Measurements from ENCODE around the gene TLR10. TPM values are rescaled to one million over a fixed set of nuclear protein-coding genes. Genes with fewer than 3 reads are reported as not detected.

Gene TLR10
- polyA plus RNA-seq, 1 of the 3 experiments (the other 2 are of a cell fraction), result not detected

DNA sequence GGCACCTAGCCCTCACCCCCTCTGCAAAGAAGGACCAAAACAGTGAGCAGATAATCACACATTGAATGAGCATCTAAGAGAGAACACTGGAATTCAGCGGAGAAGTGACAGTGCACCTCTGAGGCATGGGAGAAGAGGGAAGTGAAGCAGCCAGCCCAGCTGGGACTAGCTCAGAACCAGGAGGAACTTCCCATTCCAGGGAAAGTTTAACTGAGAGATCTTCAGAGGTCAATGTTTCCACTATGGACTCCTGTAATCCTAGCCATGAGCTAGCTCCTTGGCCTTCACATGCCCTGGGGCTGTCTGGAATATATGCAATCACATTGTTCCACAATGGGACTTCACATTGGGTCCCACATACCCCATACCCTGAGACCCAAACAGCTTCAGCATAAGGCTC lies 49.4 kb upstream of the TLR10 start (continued):
- TF ChIP-seq, protein P1, sequence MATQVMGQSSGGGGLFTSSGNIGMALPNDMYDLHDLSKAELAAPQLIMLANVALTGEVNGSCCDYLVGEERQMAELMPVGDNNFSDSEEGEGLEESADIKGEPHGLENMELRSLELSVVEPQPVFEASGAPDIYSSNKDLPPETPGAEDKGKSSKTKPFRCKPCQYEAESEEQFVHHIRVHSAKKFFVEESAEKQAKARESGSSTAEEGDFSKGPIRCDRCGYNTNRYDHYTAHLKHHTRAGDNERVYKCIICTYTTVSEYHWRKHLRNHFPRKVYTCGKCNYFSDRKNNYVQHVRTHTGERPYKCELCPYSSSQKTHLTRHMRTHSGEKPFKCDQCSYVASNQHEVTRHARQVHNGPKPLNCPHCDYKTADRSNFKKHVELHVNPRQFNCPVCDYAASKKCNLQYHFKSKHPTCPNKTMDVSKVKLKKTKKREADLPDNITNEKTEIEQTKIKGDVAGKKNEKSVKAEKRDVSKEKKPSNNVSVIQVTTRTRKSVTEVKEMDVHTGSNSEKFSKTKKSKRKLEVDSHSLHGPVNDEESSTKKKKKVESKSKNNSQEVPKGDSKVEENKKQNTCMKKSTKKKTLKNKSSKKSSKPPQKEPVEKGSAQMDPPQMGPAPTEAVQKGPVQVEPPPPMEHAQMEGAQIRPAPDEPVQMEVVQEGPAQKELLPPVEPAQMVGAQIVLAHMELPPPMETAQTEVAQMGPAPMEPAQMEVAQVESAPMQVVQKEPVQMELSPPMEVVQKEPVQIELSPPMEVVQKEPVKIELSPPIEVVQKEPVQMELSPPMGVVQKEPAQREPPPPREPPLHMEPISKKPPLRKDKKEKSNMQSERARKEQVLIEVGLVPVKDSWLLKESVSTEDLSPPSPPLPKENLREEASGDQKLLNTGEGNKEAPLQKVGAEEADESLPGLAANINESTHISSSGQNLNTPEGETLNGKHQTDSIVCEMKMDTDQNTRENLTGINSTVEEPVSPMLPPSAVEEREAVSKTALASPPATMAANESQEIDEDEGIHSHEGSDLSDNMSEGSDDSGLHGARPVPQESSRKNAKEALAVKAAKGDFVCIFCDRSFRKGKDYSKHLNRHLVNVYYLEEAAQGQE (IDR thresholded peaks at IDR 0.05; ENCODE audit: low read depth, low read length), result no peak
- TF ChIP-seq POLR2AphosphoS5 (IDR thresholded peaks at IDR 0.05; ENCODE audit: low read depth, low read length) (no peak), EZH2phosphoT487 (IDR thresholded peaks at IDR 0.05; ENCODE audit: borderline replicate concordance, low read depth) (no peak)
- TF ChIP-seq, protein P2, sequence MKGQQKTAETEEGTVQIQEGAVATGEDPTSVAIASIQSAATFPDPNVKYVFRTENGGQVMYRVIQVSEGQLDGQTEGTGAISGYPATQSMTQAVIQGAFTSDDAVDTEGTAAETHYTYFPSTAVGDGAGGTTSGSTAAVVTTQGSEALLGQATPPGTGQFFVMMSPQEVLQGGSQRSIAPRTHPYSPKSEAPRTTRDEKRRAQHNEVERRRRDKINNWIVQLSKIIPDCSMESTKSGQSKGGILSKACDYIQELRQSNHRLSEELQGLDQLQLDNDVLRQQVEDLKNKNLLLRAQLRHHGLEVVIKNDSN (IDR thresholded peaks at IDR 0.05; ENCODE audit: borderline replicate concordance, low read depth), result no peak

- Histone ChIP-seq H3K4me2 (no peak overlapping the region), H3K36me3 (replicated peaks in 1 of 2; ENCODE audit: control insufficient read depth in 1 of 2, insufficient read depth in 2 of 2, low read length in 1 of 2) (no peaks in the 10 kb centered on the region), H2AFZ (ENCODE audit: low read depth) (no peak overlapping the region), H3K79me2 (ENCODE audit: insufficient read depth) (no peaks in the 10 kb centered on the region), H3K27me3 (ENCODE audit: insufficient read depth) (no peaks in the 10 kb centered on the region), H3K9me3 (peaks cover 22% of the 10 kb centered on the region), H4K20me1 (ENCODE audit: insufficient read depth) (no peaks in the 10 kb centered on the region), H3K27ac (ENCODE audit: low read depth in 2 of 2, low read length in 1 of 2) (no peak overlapping the region), H3K4me3 (ENCODE audit: low read depth in 2 of 2, low read length in 1 of 2) (no peak overlapping the region), H3K9me2 (no peaks in the 10 kb centered on the region), H3F3A (replicated peaks; ENCODE audit: insufficient read depth) (no peaks in the 10 kb centered on the region), H3K4me1 (ENCODE audit: control insufficient read depth in 1 of 2, insufficient read depth in 2 of 2, low read depth in 1 of 2, low read length in 1 of 2) (no peaks in the 10 kb centered on the region), H3K9ac (no peak overlapping the region)
- CTCF ChIA-PET, result interaction anchor here (0.6 to 1.8 kb wide), 5 partner anchors 10 to 102 kb away, joined by 3 to 6 read pairs (median 3); no protein-coding TSS in a partner anchor
- TF ChIP-seq, protein P1 (IDR thresholded peaks at IDR 0.05; ENCODE audit: low read depth, low read length), result no peak
- TF ChIP-seq EZH2phosphoT487 (IDR thresholded peaks at IDR 0.05; ENCODE audit: borderline replicate concordance, low read depth), result no peak
- TF ChIP-seq SIN3A (IDR thresholded peaks at IDR 0.05; ENCODE audit: borderline replicate concordance, low read depth, low read length), result no peak
- TF ChIP-seq, protein P3, sequence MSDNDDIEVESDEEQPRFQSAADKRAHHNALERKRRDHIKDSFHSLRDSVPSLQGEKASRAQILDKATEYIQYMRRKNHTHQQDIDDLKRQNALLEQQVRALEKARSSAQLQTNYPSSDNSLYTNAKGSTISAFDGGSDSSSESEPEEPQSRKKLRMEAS (IDR thresholded peaks at IDR 0.05; ENCODE audit: low read depth), result no peak
- no peak for TF ChIP-seq FOXJ3 (CRISPR knock-in tag; IDR thresholded peaks at IDR 0.05)
- no peak for TF ChIP-seq RCOR1 (IDR thresholded peaks at IDR 0.05; ENCODE audit: low read length)
- TF ChIP-seq, protein P4, sequence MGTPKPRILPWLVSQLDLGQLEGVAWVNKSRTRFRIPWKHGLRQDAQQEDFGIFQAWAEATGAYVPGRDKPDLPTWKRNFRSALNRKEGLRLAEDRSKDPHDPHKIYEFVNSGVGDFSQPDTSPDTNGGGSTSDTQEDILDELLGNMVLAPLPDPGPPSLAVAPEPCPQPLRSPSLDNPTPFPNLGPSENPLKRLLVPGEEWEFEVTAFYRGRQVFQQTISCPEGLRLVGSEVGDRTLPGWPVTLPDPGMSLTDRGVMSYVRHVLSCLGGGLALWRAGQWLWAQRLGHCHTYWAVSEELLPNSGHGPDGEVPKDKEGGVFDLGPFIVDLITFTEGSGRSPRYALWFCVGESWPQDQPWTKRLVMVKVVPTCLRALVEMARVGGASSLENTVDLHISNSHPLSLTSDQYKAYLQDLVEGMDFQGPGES (IDR thresholded peaks at IDR 0.05; ENCODE audit: low read depth, low read length), result no peak
- no peak for TF ChIP-seq FOXM1 (IDR thresholded peaks at IDR 0.05; ENCODE audit: low read depth)
- TF ChIP-seq NFIC (IDR thresholded peaks at IDR 0.05; ENCODE audit: borderline replicate concordance), result no peak
- no peak for TF ChIP-seq USF2 (IDR thresholded peaks at IDR 0.05; ENCODE audit: borderline replicate concordance, low read depth, low read length)
- no peak for TF ChIP-seq JUND (IDR thresholded peaks at IDR 0.05)
- TF ChIP-seq GABPA (IDR thresholded peaks at IDR 0.05; ENCODE audit: low read depth), result no peak
- TF ChIP-seq TAF1 (IDR thresholded peaks at IDR 0.05; ENCODE audit: borderline replicate concordance, low read depth, low read length), result no peak
- TF ChIP-seq NRF1 (IDR thresholded peaks at IDR 0.05; ENCODE audit: low read depth, low read length), result no peak
- no peak for TF ChIP-seq YY1 (IDR thresholded peaks at IDR 0.05; ENCODE audit: low read depth)
- TF ChIP-seq ELF1 (IDR thresholded peaks at IDR 0.05), result no peak
- POLR2A ChIA-PET, result interaction anchor here (0.5 kb wide), 1 partner anchor 619 kb away, joined by 3 read pairs; no protein-coding TSS in a partner anchor
- DNase-seq, result no peak
These were observed 48.9 kb upstream of the TLR10 start for GRCh38 chr4:38831653-38832052.

Data from SK-N-SH (cell line).